GM19395 (cell line): ENCODE data around the gene TCIRG1.
"Not testable (repeated sequence)": the region's sequence is repeated elsewhere in the genome, so short reads cannot be mapped to it uniquely, and the experiment has no call there.

Experiments used
- ATAC-seq: cut with Tn5 transposase; IDR thresholded peaks from one replicate; pipeline ENCODE4 v1.9.1; 2021; ENCODE audit warnings: mild to moderate bottlenecking, moderate library complexity; ENCODE audit not compliant: unreplicated experiment

TCIRG1 gene

GRCh38 chr11:68038718-68039525, at the start of gene TCIRG1:
TSS of gene TCIRG1 (plus strand) at chr11:68039025. CDS start at chr11:68041272, 2,247 bp downstream.
- peak; percentile 51 for ATAC-seq

- ATAC-seq, result not testable (repeated sequence)
Observed at GRCh38 chr11:67990546-67991346, 48.1 kb upstream of the TCIRG1 start.

DNA sequence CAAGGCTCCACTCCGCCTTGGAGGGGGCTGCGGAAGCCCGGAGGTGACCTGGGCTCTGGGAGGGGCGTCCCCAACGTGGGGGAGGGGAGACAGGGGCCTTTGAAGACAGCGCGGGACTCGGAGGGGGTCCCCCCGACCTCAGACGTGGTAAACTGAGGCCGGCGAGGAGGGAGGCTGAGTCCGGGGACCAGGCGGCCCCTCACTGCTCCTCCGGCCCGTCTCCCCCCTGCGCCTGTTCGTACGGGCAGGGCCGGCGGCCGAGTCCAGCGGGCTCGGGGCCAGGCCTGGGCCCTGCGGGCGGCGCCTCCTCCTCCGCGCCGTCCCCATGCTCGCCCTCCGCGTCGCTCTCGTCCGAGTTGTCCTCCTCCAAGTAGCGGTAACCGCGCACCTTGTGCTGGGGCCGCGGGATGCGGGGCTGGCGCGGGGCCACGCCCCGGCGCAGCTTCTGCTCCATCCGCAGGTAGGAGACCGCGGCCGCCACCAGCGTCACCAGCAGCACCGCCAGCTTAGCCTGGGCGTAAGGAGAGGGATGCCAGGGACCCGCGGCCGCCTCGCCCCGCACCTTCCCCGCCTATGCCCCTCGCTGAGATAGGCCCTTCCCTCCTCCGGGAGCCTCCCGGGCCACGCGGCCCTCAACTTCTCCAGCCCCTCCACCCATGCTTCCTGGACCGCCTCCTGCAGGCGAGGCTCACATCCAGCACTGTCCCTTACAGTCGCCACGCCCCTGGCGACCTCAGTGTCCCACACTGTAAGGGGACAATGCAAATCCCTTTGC, 47.3 kb upstream of the TCIRG1 start:
- ATAC-seq, result not testable (repeated sequence)

DNA sequence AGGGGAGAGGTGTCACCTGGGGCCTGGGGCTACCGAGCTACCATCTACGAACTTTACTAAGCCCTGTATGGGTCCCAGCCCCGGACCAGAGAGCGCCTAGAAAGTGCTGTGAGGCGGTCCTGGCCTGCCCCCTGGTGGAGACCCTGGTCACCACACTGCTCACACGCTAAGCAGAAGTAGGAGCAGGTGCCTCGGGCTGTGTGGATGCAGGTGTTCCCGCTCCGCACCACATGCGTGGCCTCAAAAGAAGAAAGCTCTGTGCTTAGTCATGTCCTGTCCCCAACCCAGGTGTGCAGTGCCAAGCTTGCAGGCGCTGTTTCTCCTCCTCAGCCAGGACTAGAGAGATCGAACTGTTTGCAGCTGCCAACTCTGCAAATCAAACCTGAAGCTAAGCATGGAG, 45.0 kb upstream of the TCIRG1 start:
- not testable (repeated sequence) for ATAC-seq

GRCh38 chr11:67994387-67994786, 44.4 kb upstream of the TCIRG1 start:
- ATAC-seq, result not testable (repeated sequence)

DNA sequence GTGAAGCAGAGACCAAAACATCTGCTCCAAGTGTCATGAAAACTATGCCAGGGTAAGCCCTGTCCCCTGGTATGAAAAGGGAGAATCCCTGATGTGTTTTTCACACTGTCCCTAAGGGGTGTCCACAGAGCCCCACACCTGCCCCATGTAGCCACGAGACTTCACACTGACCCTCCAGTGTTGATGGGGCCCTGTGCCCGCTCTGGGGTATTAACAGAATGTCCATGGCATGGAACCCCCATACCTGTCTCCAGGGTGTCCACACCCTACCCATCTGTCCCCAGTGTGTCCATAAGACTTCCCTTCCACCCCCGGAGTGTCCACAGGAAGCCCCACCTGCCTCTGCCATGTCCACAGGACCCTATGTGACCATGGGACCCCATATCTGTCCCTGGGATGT, 43.7 kb upstream of the TCIRG1 start:
- ATAC-seq, result not testable (repeated sequence)

DNA sequence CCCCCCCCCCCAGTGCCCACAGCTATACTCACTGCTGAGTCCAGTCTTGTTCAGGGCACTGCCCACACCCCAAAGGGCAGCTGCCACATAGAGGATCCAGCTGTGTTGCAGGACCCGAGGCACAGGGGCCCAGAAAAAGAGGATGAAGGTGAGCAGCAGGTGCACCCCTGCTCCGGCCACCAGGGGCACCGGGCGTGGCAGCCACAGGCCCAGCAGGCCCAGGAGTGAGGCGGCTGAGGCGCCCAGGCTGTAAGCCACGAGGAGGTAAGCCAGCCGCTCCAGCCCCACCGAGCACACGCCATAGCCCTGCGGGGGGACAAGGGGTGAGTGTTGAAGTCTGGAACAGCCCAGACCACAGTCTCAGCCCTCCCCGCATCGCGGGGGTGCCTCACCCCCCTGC, 43.2 kb upstream of the TCIRG1 start:
- ATAC-seq, result not testable (repeated sequence)

- ATAC-seq, result no peak
Observed at GRCh38 chr11:67996051-67996450, 42.8 kb upstream of the TCIRG1 start.

DNA sequence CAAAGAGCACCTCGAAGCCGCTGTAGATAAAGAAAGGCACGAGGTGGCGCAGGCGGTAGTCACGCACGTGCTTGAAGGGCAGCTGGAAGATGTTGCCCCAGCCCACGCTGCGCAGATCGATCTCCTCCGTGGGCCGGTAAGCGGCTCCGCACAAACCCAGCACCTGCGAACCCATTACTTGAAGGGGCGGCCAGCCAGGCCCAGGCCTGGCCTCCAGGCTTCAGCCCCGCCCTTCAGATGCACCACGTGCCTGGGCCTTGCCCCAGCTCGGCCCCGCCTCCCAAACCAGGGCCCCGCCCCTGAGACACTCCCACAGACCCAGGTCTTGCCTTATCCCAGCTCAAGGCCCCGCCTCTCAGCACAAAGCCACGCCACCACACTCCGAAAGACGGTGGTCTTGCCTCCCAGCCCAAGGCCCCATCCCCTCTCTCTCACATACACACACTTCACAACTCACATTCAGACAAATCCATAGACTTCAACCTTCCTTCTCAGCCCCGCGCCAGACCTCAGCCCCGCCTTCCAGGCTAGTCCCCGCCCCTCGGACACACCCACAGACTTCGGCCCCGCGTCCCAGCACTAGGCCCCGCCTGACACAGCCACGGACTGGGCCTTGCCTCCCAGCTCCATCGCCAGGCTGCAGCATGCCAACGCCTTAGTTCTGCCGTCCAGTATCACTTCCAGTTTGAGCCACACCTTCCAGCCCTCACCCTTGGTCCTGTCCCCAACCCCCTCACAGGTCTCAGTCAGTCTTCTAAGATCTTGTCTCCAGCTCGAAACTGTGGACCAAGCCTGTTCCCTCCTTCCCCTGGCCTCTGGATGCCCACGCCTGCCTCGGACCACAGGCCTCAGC, 42.0 kb upstream of the TCIRG1 start:
- no peak for ATAC-seq

GRCh38 chr11:67997475-67997921, 41.3 kb upstream of the TCIRG1 start:
- ATAC-seq, result no peak

- ATAC-seq, result no peak
Observed at GRCh38 chr11:67998150-67999045, 40.4 kb upstream of the TCIRG1 start.

DNA sequence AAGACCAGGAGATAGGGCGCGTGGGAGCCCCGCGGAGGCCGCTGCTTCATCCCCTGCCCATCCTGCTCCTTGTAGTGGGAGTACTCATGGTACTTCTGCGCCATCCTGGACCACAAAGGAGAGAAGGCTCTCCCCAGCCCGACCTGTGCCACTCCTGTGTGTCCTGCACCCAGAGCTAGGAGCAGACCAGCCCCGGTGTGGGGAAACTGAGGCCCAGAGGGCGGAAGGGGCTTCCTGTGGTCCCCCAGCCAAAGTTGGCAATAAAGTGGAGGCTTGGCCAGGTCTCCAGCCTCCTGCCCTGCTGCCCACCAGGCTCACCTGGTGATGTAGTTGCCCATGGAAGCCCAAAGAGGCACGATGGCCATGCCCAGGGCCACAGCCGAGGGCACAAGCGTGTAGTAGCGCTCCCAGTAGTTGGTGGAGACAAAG, 39.6 kb upstream of the TCIRG1 start:
- no peak for ATAC-seq

DNA sequence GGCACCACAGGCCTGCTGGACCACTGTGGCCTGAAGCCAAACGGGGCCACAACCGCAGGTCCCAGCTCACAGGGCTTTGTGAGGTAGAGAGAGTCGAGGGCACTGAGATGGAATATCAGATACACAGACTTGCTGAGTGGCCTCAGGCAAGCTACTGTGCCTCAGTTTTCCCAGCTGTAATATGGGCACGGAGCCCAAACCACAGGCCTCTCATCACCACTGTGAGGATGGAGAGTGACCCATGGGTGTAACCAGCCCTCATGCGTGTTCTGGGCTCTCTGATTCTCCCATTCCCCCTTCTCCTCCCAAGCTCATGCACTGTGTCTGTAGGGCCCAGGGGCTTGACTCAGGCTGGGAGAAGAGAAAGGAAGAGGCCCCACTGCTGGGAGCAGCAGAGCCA, 39.1 kb upstream of the TCIRG1 start:
- ATAC-seq, result no peak

DNA sequence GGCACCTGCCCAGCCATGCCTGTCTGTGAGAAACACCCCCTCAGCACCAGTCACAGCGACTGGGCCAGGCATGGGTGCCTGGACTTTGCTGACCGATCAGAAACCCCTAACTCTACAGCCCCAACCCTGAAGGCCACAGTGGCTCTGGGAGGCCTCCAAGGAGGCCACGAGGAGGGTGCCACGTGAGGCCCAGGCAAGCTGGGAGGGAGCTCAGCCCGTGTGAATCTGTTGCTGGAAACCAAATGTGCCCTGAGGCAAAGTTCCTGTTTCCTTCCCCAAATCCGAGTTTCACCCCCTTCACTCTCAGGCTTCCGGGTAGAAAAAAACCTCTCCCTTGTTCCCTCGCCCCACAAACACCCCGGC, 36.3 kb upstream of the TCIRG1 start:
- ATAC-seq, result peak; percentile 28

- ATAC-seq, result peak; percentile 44
Observed at GRCh38 chr11:68002938-68003845, 35.6 kb upstream of the TCIRG1 start.

DNA sequence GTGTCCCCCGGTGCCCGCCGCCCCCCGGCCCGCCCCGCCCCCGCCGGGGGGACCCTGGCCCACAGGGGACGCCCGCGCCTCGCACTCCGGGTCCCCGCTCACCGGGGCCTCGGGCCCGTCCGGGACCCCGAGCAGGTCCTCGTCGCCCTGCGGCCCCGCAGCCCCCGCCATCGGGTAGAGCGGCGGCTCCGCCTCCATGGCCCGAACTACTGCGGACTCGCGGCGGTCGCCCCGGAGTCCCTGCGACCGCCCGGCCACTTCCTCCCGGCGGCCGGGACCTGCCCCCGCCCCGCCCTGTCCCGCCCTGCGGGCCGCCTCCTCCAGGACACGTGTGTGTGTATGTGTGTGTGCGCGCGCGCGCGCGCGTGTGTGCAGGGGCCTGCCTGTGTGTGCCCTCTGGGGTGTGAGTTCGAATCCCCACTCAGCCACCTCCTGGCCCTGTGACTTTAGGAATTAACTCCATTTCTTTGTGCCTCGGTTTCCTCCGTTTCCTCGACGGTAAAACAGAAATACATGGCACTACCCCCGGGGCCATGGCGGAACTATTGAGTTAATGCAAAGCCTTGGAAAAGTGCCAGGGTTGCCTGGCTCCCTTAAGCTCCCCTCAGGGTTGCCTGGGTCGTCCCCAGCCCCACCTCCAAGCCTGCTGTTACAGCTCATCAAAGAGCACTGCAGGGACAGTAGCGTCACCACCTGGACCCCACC, 34.8 kb upstream of the TCIRG1 start, which contains the start of gene UNC93B1:
Gene UNC93B1, minus strand, starts transcription at position 252 of the 705 bp plus-strand sequence. Its CDS starts 54 bp downstream, at position 198.
- peak; percentile 53 for ATAC-seq

DNA sequence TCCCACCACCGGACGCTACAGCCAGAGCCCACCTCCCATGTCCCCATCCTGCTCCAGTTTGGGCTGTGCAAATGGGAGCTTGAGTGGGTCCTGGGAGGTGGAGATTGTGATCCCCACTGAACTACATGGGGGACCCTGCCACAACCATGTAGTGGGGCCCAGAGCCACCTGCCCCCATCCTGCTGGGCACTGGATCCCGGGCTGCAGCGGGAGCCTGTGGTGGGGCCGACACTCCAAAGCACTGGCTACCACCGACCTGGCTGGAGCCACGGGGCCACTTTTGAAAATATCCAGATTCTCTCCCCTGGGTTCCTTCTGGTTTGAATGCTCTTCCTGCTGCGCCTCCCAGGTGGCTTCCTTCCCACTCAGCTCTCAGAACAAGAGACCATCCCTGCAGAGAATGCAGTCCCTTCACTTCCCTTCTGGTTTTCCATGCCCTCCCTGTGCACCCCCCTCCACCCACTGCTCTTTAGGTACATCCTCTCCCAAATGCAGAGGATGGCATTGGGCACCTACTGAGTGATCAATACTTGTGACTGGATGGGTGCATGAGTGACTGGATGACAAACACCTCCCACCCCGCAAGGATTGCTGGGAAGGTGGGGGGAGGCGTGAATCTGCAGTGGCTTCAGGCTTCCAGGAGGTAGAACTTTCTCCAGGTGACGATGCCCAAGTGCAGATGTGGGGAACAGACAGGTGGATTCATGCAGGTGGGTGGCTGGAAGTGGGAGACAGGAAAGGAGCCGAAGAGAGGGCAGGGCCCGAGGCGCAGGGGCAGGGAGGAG, 34.1 kb upstream of the TCIRG1 start:
- ATAC-seq, result no peak
